ENCODE data around the gene ZSCAN22. TPM values are rescaled to one million over a fixed set of nuclear protein-coding genes. Genes with fewer than 3 reads are reported as not detected.

ZSCAN22 gene
- total and polyA plus RNA-seq, 2 of the 13 experiments (the other 11 are each of a cell fraction or from before 2014, with no cell fraction given), result 2.5 to 3.5 TPM

- TF ChIP-seq NFRKB (IDR thresholded peaks at IDR 0.05) (no peak), TP53 (CRISPR knock-in tag; conservative IDR thresholded peaks at IDR 0.05) (no peak), ZNF432 (CRISPR knock-in tag; IDR thresholded peaks at IDR 0.05; ENCODE audit: borderline replicate concordance) (0 out of 2 replicates have a peak, but pooled peaks have one; percentile 57), ZKSCAN1 (IDR thresholded peaks at IDR 0.05; ENCODE audit: low read length) (no peak), MIER2 (CRISPR knock-in tag; IDR thresholded peaks at IDR 0.05) (no peak), RAD21 (CRISPR knock-in tag; IDR thresholded peaks at IDR 0.05) (no peak), ZMAT5 (CRISPR knock-in tag; IDR thresholded peaks at IDR 0.05; ENCODE audit: borderline replicate concordance, low read depth) (no peak), ZNF615 (CRISPR knock-in tag; IDR thresholded peaks at IDR 0.05; ENCODE audit: borderline replicate concordance) (peak; percentile 36; the same call in 1 of the 2 replicates), FIP1L1 (IDR thresholded peaks at IDR 0.05; ENCODE audit: borderline replicate concordance, insufficient read depth, low read depth, low read length) (no peak), HCFC1 (IDR thresholded peaks at IDR 0.05; ENCODE audit: low read depth, low read length) (no peak), MED1 (CRISPR knock-in tag; IDR thresholded peaks at IDR 0.05) (no peak), THAP7 (CRISPR knock-in tag; IDR thresholded peaks at IDR 0.05) (no peak), NR2C2 (CRISPR knock-in tag; IDR thresholded peaks at IDR 0.05; ENCODE audit: borderline replicate concordance) (no peak), NFAT5 (CRISPR knock-in tag; IDR thresholded peaks at IDR 0.05) (no peak), ZKSCAN5 (CRISPR knock-in tag; IDR thresholded peaks at IDR 0.05) (no peak), ZNF792 (CRISPR knock-in tag; IDR thresholded peaks at IDR 0.05) (no peak), ATF7-NPFF (CRISPR knock-in tag; IDR thresholded peaks at IDR 0.05; ENCODE audit: low read depth) (no peak; the same call in 1 of the 2 replicates), ZNF605 (CRISPR knock-in tag; IDR thresholded peaks at IDR 0.05) (peak; percentile 89), NR2F1 (CRISPR knock-in tag; IDR thresholded peaks at IDR 0.05) (no peak), ZNF674 (CRISPR knock-in tag; IDR thresholded peaks at IDR 0.05; ENCODE audit: low read depth) (no peak), MXD3 (CRISPR knock-in tag; IDR thresholded peaks at IDR 0.05) (no peak), ASH2L (IDR thresholded peaks at IDR 0.05; ENCODE audit: insufficient read length, low read depth, low read length) (no peak), ZNF580 (CRISPR knock-in tag; IDR thresholded peaks at IDR 0.05; ENCODE audit: borderline replicate concordance, low read depth) (no peak), ZSCAN20 (CRISPR knock-in tag; IDR thresholded peaks at IDR 0.05; ENCODE audit: borderline replicate concordance) (no peak)
Measured at GRCh38 chr19:58380037-58380661, 53.4 kb downstream of the ZSCAN22 start (continued).
